AG04450 (cell line): ENCODE results near the gene WIPF1. TPM values are rescaled to one million over a fixed set of nuclear protein-coding genes. Genes with fewer than 3 reads are reported as not detected.

Experiments
- CTCF ChIA-PET: fragments of 300-600, 350-600 bp; formaldehyde crosslinking; extraction: SDS; loops from one replicate; lab custom pipeline; 2022; ENCODE audit warnings: antibody characterized with exemption, inconsistent platforms; lab: Charles Lee
- POLR2A ChIA-PET: fragments of 350-600 bp; formaldehyde crosslinking; extraction: SDS; loops from one replicate; lab custom pipeline; 2021; ENCODE audit warnings: antibody characterized with exemption, inconsistent platforms; lab: Yijun Ruan, JAX
- DNase-seq: peaks from one replicate; pipeline ENCODE4 v3.0.0-alpha.2; 2011; ENCODE audit warnings: low read depth, low spot score
- H3K27ac ChIP-seq: one replicate; pipeline ENCODE4 v1.5.1; 2012; ENCODE audit warnings: low read depth, low read length, control low read depth
- H3K27me3 ChIP-seq: one replicate; pipeline ENCODE4 v1.6.0; 2012; ENCODE audit warnings: low read length; ENCODE audit not compliant: control insufficient read depth, insufficient read depth
- H3K4me3 ChIP-seq: 2 replicates; pipeline ENCODE4 v1.5.1; 2011; ENCODE audit warnings: mild to moderate bottlenecking, low read depth, low read length, control low read depth
- H3K9me3 ChIP-seq: 2 replicates; pipeline ENCODE4 v1.5.1; 2012; ENCODE audit warnings: low read length; ENCODE audit not compliant: control insufficient read depth, insufficient read depth
- CTCF ChIP-seq: IDR thresholded peaks from 2 replicates; pipeline ENCODE4 v1.5.1; 2011; ENCODE audit warnings: low read depth, low read length, control low read depth, inconsistent platforms
- polyA plus RNA-seq: library from polyadenylated mRNA; depleted of rRNA; stranded (reverse); fragments of >200 nt; gene quantifications from 2 replicates; pipeline ENCODE4 v1.2.3, GENCODE V29; 2011

WIPF1 gene
- polyA plus RNA-seq, 1 experiment: 12.4 TPM

DNA sequence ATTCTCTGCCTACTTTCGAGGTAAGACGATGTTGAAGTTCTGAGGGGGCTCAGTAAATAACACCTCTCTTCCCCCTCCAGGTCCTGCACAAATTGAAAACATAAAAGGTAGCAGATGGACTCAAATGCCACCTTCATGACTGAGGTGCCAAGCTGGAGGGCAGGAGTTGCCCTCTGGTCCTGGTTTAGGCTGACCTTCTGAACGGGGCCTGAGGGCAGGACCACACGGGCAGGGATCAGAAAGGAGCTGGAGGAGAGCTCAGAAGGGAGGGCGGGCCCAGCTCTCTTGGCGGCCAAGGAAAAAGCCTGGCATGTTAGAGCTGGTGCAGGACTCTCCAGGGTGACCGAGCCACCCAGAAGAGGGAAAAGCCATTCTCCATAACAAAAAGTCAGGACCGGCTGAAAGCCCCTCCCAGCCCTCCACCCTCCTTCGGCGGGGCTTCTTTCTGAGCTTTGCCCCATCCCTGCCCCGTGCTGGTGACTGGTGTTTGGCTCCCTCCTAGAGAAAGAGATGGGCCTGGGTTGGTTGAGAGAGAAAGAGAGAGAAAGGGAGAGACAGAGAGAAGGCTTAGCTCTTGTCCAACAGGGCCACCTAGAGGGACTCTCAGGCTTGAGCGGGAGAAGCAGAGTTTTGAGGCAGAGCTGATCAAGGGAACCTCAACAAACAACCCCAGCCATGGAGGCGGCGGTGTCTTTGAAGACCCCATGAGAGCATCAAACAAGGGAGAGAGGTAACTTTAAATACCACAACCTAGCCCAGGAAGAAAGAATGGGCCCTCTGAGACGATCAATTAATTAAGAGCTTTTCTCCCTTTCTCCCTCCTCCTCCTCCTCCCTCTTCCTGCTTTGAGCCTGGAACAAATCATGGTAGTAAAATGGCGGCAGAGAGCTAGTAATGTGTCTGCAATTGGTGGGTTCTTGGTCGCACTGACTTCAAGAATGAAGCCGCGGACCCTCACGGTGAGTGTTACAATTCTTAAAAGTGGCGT lies 50.8 kb downstream of the WIPF1 start:
- Histone ChIP-seq H3K9me3 (peaks cover 4% of the 10 kb centered on the region; the same call in 1 of the 2 replicates), H3K27me3 (peaks cover 13% of the 10 kb centered on the region), H3K4me3 (no peak overlapping the region), H3K27ac (no peak overlapping the region)
- POLR2A ChIA-PET: interaction anchor here (0.6 kb wide), 1 partner anchor 66 kb away, joined by 3 read pairs; no protein-coding TSS in a partner anchor
- CTCF ChIA-PET: interaction anchor here (0.6 to 3.9 kb wide), 23 partner anchors 9 to 329 kb away, joined by 3 to 137 read pairs (median 4); partner anchors contain the start of genes GPR155 and SCRN3
- no peak for DNase-seq
- TF ChIP-seq CTCF: peak; percentile 57

DNA sequence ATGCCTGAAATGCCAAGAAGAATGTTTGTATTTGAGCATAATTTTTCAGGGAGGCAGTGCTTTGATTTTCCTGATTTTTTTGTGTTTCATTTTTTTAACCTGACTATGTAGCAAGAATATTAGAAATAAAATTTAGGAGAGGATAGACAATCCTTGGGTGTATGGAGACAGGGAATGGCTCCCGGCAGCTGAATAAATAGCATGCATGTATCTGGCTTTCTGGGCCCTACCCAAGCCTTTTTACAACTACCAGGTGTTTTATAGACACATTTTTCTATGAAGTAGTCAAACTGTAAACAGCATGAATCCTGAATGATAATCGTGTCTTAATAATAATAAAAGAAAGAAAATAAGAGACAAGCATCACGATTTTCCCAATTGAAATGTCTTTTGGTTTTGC lies 52.4 kb downstream of the WIPF1 start:
- TF ChIP-seq CTCF: no peak
- DNase-seq: no peak
- ChIA-PET CTCF (interaction anchor here (1.3 kb wide), 1 partner anchor 82 kb away, joined by 5 read pairs; no protein-coding TSS in a partner anchor), POLR2A (no interaction called here)
- H3K4me3 ChIP-seq: no peak overlapping the region
- peaks cover 4% of the 10 kb centered on the region; the same call in 1 of the 2 replicates for H3K9me3 ChIP-seq
- peaks cover 13% of the 10 kb centered on the region for H3K27me3 ChIP-seq
- no peak overlapping the region for H3K27ac ChIP-seq

DNA sequence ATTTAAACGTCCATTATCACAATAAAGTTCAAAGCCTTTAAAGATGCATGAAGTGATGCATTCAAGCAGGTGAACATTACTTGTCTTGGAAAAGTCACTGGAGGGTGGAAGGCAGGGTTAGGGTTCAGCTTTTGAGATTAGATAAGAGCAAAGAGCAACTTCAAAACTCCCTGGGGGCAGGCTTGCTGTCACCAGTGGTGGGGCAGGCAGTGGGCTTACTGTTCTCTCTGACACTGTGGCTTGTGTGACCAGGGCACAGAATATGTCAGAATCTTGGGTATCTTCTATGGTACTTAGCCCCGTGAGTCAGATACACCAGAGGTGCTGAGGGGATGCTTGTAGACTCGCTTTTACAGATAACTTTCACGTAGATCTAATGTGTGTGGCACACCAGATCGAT lies 52.8 kb downstream of the WIPF1 start:
- ChIA-PET CTCF (interaction anchor here (1.3 kb wide), 1 partner anchor 82 kb away, joined by 5 read pairs; no protein-coding TSS in a partner anchor), POLR2A (no interaction called here)
- Histone ChIP-seq H3K27ac (no peak overlapping the region), H3K9me3 (peaks cover 4% of the 10 kb centered on the region; the same call in 1 of the 2 replicates), H3K27me3 (peaks cover 13% of the 10 kb centered on the region), H3K4me3 (no peak overlapping the region)
- no peak for DNase-seq
- TF ChIP-seq CTCF: no peak

DNA sequence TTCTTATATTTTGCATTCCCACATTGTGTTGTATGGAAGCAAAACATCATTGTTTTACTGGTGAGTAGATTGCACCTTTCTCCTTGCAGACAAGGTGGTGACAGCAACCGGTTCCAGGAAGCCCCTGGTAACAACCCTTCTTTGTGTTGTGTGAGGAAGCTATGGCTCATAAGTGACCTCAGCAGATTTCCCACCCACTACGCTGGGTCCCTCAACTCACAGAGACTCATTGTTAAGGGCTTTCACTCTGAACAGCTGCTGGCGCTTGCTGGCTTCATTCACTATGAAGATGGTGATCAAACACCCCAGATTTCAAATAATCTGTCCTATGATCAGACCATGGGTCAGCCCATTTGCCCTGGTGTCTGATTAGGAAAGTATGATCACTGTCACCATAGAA lies 53.4 kb downstream of the WIPF1 start:
- H3K27me3 ChIP-seq: peaks cover 13% of the 10 kb centered on the region
- ChIA-PET CTCF (interaction anchor here (1.3 to 1.7 kb wide), 2 partner anchors 81 to 83 kb away, joined by 5 read pairs; no protein-coding TSS in a partner anchor), POLR2A (no interaction called here)
- TF ChIP-seq CTCF: no peak
- H3K9me3 ChIP-seq: peaks cover 4% of the 10 kb centered on the region; the same call in 1 of the 2 replicates
- no peak overlapping the region for H3K4me3 ChIP-seq
- H3K27ac ChIP-seq: no peak overlapping the region
- DNase-seq: no peak
